PC-9 (cell line): ENCODE data around the gene ING5. TPM values are rescaled to one million over a fixed set of nuclear protein-coding genes. Genes with fewer than 3 reads are reported as not detected.
A peak's percentile ranks its signal among the peaks of the same experiment; 100 is the strongest.

ENCODE experiments used
- Bru-seq: library from RNA; stranded (reverse); fragments of 400-500 nt; gene quantifications from one replicate; lab custom pipeline; 2021; lab: Mats Ljungman, UMichigan
- BruChase-seq, 2 experiments: library from RNA; stranded (reverse); fragments of 400-500 nt; gene quantifications; one replicate each; lab custom pipeline; 2021; lab: Mats Ljungman, UMichigan
- BruUV-seq: library from RNA; stranded (reverse); fragments of 400-500 nt; replicated peaks from 2 replicates; lab custom pipeline; 2021; lab: Mats Ljungman, UMichigan
- CTCF ChIA-PET: fragments of 300-600 bp; sonication (Branson Sonifier 250); formaldehyde crosslinking; loops from one replicate; lab custom pipeline; 2022; ENCODE audit warnings: antibody characterized with exemption; lab: Charles Lee
- POLR2A ChIA-PET: fragments of 300-600 bp; sonication (Branson Sonifier 250); formaldehyde crosslinking; loops from one replicate; lab custom pipeline; 2022; ENCODE audit warnings: antibody characterized with exemption; ENCODE audit not compliant: unreplicated experiment; lab: Charles Lee
- DNase-seq, 2 experiments: peaks; one replicate each; pipeline versions ENCODE4 v3.0.0 to v3.0.0-alpha.2; 2015 to 2022; ENCODE audit warnings: mixed read lengths in 1 of 2
- H2AFZ ChIP-seq: fragments of 200-600 bp; sonication (generic); 2 replicates; pipeline ENCODE4 v1.8.1; 2017; ENCODE audit warnings: antibody characterized with exemption
- H3F3A ChIP-seq: fragments of 200-600 bp; sonication (generic); 2 replicates; pipeline ENCODE4 v1.8.1; 2017; ENCODE audit warnings: antibody characterized with exemption, mild to moderate bottlenecking, low read depth; ENCODE audit not compliant: insufficient read depth
- H3K27ac ChIP-seq: fragments of 200-600 bp; sonication (generic); 2 replicates; pipeline ENCODE4 v1.6.1; 2016; ENCODE audit warnings: mixed run types
- H3K27me3 ChIP-seq: fragments of 200-600 bp; sonication (generic); 2 replicates; pipeline ENCODE4 v1.6.1; 2016; ENCODE audit warnings: low read depth, mixed run types; ENCODE audit not compliant: insufficient read depth
- H3K36me3 ChIP-seq: fragments of 200-600 bp; sonication (generic); 2 replicates; pipeline ENCODE4 v1.6.1; 2016; ENCODE audit warnings: low read depth, mixed run types
- H3K4me1 ChIP-seq: fragments of 200-600 bp; sonication (generic); replicated peaks from 2 replicates; pipeline ENCODE4 v1.6.1; 2016; ENCODE audit warnings: mixed run types; ENCODE audit not compliant: insufficient read depth
- H3K4me2 ChIP-seq: fragments of 200-600 bp; sonication (generic); 2 replicates; pipeline ENCODE4 v1.6.1; 2017; ENCODE audit warnings: mixed run types
- H3K4me3 ChIP-seq: fragments of 200-600 bp; sonication (generic); 2 replicates; pipeline ENCODE4 v1.6.1; 2016; ENCODE audit warnings: mixed run types
- H3K79me2 ChIP-seq: fragments of 200-600 bp; sonication (generic); 2 replicates; pipeline ENCODE4 v1.6.1; 2017; ENCODE audit warnings: low read depth, mixed run types
- H3K9me2 ChIP-seq: fragments of 200-600 bp; sonication (generic); 2 replicates; pipeline ENCODE4 v1.8.1; 2017; ENCODE audit warnings: mild to moderate bottlenecking; ENCODE audit not compliant: insufficient read depth
- H3K9me3 ChIP-seq: fragments of 200-600 bp; sonication (generic); 2 replicates; pipeline ENCODE4 v1.8.1; 2016; ENCODE audit warnings: low read depth; ENCODE audit not compliant: insufficient read depth
- H4K20me1 ChIP-seq: fragments of 200-600 bp; sonication (generic); 2 replicates; pipeline ENCODE4 v1.8.1; 2017; ENCODE audit not compliant: insufficient read depth
- CTCF ChIP-seq: fragments of 200-600 bp; sonication (generic); conservative IDR thresholded peaks from 2 replicates; pipeline ENCODE4 v1.6.1; 2017; ENCODE audit warnings: mixed run types, antibody characterized with exemption, mild to moderate bottlenecking, moderate library complexity
- EZH2 ChIP-seq: fragments of 200-600 bp; sonication (generic); IDR thresholded peaks from 2 replicates; pipeline ENCODE4 v1.8.0; 2017; ENCODE audit warnings: antibody characterized with exemption, low read depth
- intact Hi-C: fragments of 100-400 bp; cut with micrococcal nuclease; formaldehyde crosslinking; loops from one replicate; pipeline ENCODE4 v1.10.0; 2022; ENCODE audit not compliant: unreplicated experiment
- long read RNA-seq: library from polyadenylated mRNA; stranded (forward); transcript quantifications from one replicate; pipeline ENCODE4 v2.0.0, GENCODE V29; 2022
- total RNA-seq: library from RNA; stranded (reverse); gene quantifications from 2 replicates; pipeline ENCODE4 v1.2.3, GENCODE V29; 2021

The ING5 gene
- total RNA-seq (79.7 and 106 TPM in 2 replicates), Bru-seq, nascent RNA (percentile 90 among the genes with signal in this experiment), BruChase-seq, experiment 1, labeled RNA remaining after a 2-hour chase (percentile 89 among the genes with signal in this experiment), BruChase-seq, experiment 2, labeled RNA remaining after a 6-hour chase (percentile 92 among the genes with signal in this experiment)
- long read RNA-seq, full-length matches to known transcripts = 9 of 42 reads
- long read RNA-seq, partial matches to known transcripts = 8 of 42 reads
- long read RNA-seq, other reads (novel, unspliced or antisense) = 25 of 42 reads

- peak within 1 kb of the TSS; percentile 89 for H3K27ac ChIP-seq
- ChIA-PET CTCF (interaction anchor here (0.6 to 1.6 kb wide), 4 partner anchors 15 to 394 kb away, joined by 3 to 5 read pairs (median 4); partner anchors contain the start of gene DTYMK), POLR2A (interaction anchor here (0.6 to 2.0 kb wide), 6 partner anchors 15 to 422 kb away, joined by 3 to 62 read pairs (median 7); partner anchors contain the start of genes D2HGDH and DTYMK)
- H3K4me2 ChIP-seq = peak within 1 kb of the TSS; percentile 100
- intact Hi-C loops = loop anchor here (1.0 to 10.0 kb wide), 7 partner anchors 15 to 387 kb away; partner anchors contain the start of genes D2HGDH, DTYMK, FARP2 and HDLBP
- peak; percentile 81 to 100 for DNase-seq
- peaks cover 18% of the 10 kb centered on the region for H3K4me1 ChIP-seq
- H2AFZ ChIP-seq = peak within 1 kb of the TSS; percentile 63
- BruUV-seq = TSS peak; percentile 92
- H3K4me3 ChIP-seq = peak within 1 kb of the TSS; percentile 99
- no peaks in the 10 kb centered on the region for H3K9me2 ChIP-seq
- H3K36me3 ChIP-seq = peaks cover 12% of the 10 kb centered on the region
- peaks cover 15% of the 10 kb centered on the region for H4K20me1 ChIP-seq
- H3K79me2 ChIP-seq = peaks cover 31% of the 10 kb centered on the region
- TF ChIP-seq CTCF = no peak; the same call in 1 of the 2 replicates
- no peak for TF ChIP-seq EZH2
- H3F3A ChIP-seq = peaks cover 40% of the 10 kb centered on the region
- H3K9me3 ChIP-seq = peaks cover 6% of the 10 kb centered on the region
- no peaks in the 10 kb centered on the region for H3K27me3 ChIP-seq
Measured at GRCh38 chr2:241701399-241702154, at the start of gene ING5. ING5 (plus strand) TSS chr2:241702039; CDS start chr2:241702066, 27 bp downstream.

GRCh38 chr2:241652142-241652541, 49.7 kb upstream of the ING5 start:
- intact Hi-C loops = no loop called here
- no peak for DNase-seq
- CTCF ChIA-PET = no interaction called here
- no peaks in the 10 kb centered on the region for H3K27me3 ChIP-seq
- H2AFZ ChIP-seq = no peak overlapping the region
- peaks cover 44% of the 10 kb centered on the region for H4K20me1 ChIP-seq
- peaks cover 12% of the 10 kb centered on the region; the same call in 1 of the 2 replicates for H3K36me3 ChIP-seq
- TF ChIP-seq EZH2 (no peak), CTCF (no peak)
- peaks cover 4% of the 10 kb centered on the region; the same call in 1 of the 2 replicates for H3F3A ChIP-seq
- POLR2A ChIA-PET = no interaction called here
- H3K4me1 ChIP-seq = no peaks in the 10 kb centered on the region
- no TSS peak for BruUV-seq
- H3K4me2 ChIP-seq = no peak overlapping the region
- H3K27ac ChIP-seq = no peak overlapping the region
- H3K4me3 ChIP-seq = no peak overlapping the region
- no peaks in the 10 kb centered on the region for H3K9me3 ChIP-seq
- H3K79me2 ChIP-seq = peaks cover 28% of the 10 kb centered on the region
- no peaks in the 10 kb centered on the region for H3K9me2 ChIP-seq

GRCh38 chr2:241652722-241653121, 49.1 kb upstream of the ING5 start:
- Histone ChIP-seq H3K79me2 (peaks cover 24% of the 10 kb centered on the region), H3K27me3 (no peaks in the 10 kb centered on the region), H3K4me3 (no peak overlapping the region), H3F3A (peaks cover 4% of the 10 kb centered on the region; the same call in 1 of the 2 replicates), H3K4me1 (no peaks in the 10 kb centered on the region), H3K27ac (no peak overlapping the region), H2AFZ (no peak overlapping the region), H3K4me2 (no peak overlapping the region), H4K20me1 (peaks cover 45% of the 10 kb centered on the region), H3K36me3 (peaks cover 12% of the 10 kb centered on the region; the same call in 1 of the 2 replicates), H3K9me3 (no peaks in the 10 kb centered on the region), H3K9me2 (no peaks in the 10 kb centered on the region)
- TF ChIP-seq EZH2 = no peak
- no peak for TF ChIP-seq CTCF
- intact Hi-C loops = no loop called here
- POLR2A ChIA-PET = no interaction called here
- CTCF ChIA-PET = no interaction called here
- DNase-seq = no peak
- BruUV-seq = no TSS peak
